GM18517 (cell line): ENCODE results near the gene NBDY.
A peak's percentile ranks its signal among the peaks of the same experiment; 100 is the strongest.
"Not testable (repeated sequence)": the region's sequence is repeated elsewhere in the genome, so short reads cannot be mapped to it uniquely, and the experiment has no call there.

ENCODE experiments used
- ATAC-seq: cut with Tn5 transposase; IDR thresholded peaks from one replicate; pipeline ENCODE4 v1.9.1; 2021; ENCODE audit warnings: mild to moderate bottlenecking, moderate library complexity; ENCODE audit not compliant: unreplicated experiment

The NBDY gene

GRCh38 chrX:56764153-56764974 lies 35.3 kb downstream of the NBDY start:
- ATAC-seq = peak; percentile 55

GRCh38 chrX:56764975-56765791 lies 36.1 kb downstream of the NBDY start:
- ATAC-seq = no peak

- ATAC-seq = no peak
Measured at GRCh38 chrX:56765811-56766553, 36.9 kb downstream of the NBDY start.

GRCh38 chrX:56766554-56767347 lies 37.7 kb downstream of the NBDY start:
- no peak for ATAC-seq

GRCh38 chrX:56767348-56768119 lies 38.5 kb downstream of the NBDY start:
- peak; percentile 29 for ATAC-seq

- ATAC-seq = peak; percentile 27
Measured at GRCh38 chrX:56768120-56768660, 39.1 kb downstream of the NBDY start.

- ATAC-seq = peak; percentile 40
Measured at GRCh38 chrX:56772675-56773521, 43.9 kb downstream of the NBDY start.

- peak; percentile 44 for ATAC-seq
Measured at GRCh38 chrX:56773522-56774060, 44.5 kb downstream of the NBDY start.

- peak; percentile 48 for ATAC-seq
Measured at GRCh38 chrX:56778099-56778923, 49.3 kb downstream of the NBDY start.

GRCh38 chrX:56778924-56779468 lies 50.0 kb downstream of the NBDY start:
- peak; percentile 48 for ATAC-seq

- ATAC-seq = not testable (repeated sequence)
Measured at GRCh38 chrX:56780681-56781649, 51.9 kb downstream of the NBDY start.

- no peak for ATAC-seq
Measured at GRCh38 chrX:56782352-56782751, 53.3 kb downstream of the NBDY start.

GRCh38 chrX:56782791-56783449 lies 53.9 kb downstream of the NBDY start:
- no peak for ATAC-seq

- no peak for ATAC-seq
Measured at GRCh38 chrX:56783450-56783831, 54.4 kb downstream of the NBDY start.

- no peak for ATAC-seq
Measured at GRCh38 chrX:56783996-56784620, 55.1 kb downstream of the NBDY start.
